Caco-2 (cell line): ENCODE data around the gene FBXL15. TPM values are rescaled to one million over a fixed set of nuclear protein-coding genes. Genes with fewer than 3 reads are reported as not detected.

ENCODE experiments used
- BruUV-seq: library from RNA; stranded (reverse); fragments of 400-500 nt; replicated peaks from 2 replicates; lab custom pipeline; 2021; lab: Mats Ljungman, UMichigan
- CTCF ChIA-PET: fragments of 300-600 bp; sonication (Branson Sonifier 250); formaldehyde crosslinking; loops from one replicate; lab custom pipeline; 2022; ENCODE audit warnings: antibody characterized with exemption; lab: Charles Lee
- POLR2A ChIA-PET: fragments of 300-600 bp; sonication (Branson Sonifier 250); formaldehyde crosslinking; loops from one replicate; lab custom pipeline; 2022; ENCODE audit warnings: antibody characterized with exemption; lab: Charles Lee
- DNase-seq, 2 experiments: peaks; one replicate each; pipeline versions ENCODE4 v3.0.0 to v3.0.0-alpha.2; 2020 to 2022
- H3K27me3 ChIP-seq: replicated peaks from 2 replicates; pipeline ENCODE4 v1.6.0; 2011; ENCODE audit warnings: low read length; ENCODE audit not compliant: control insufficient read depth, insufficient read depth
- H3K36me3 ChIP-seq: 2 replicates; pipeline ENCODE4 v1.5.1; 2011; ENCODE audit warnings: low read length; ENCODE audit not compliant: control insufficient read depth, insufficient read depth
- H3K4me1 ChIP-seq: fragments of 250-450 bp; sonication (Bioruptor Pico); 2 replicates; pipeline ENCODE4 v1.5.1; 2020; ENCODE audit warnings: mild to moderate bottlenecking
- H3K4me3 ChIP-seq: 2 replicates; pipeline ENCODE4 v1.5.1; 2011; ENCODE audit warnings: low read depth, mild to moderate bottlenecking, control low read depth, low read length
- H3K9me3 ChIP-seq: fragments of 250-450 bp; sonication (Bioruptor Pico); 2 replicates; pipeline ENCODE4 v1.5.1; 2020; ENCODE audit warnings: mild to moderate bottlenecking, moderate library complexity
- H3K27ac Mint-ChIP-seq: one replicate; pipeline ENCODE4 v1.8.0; 2022; ENCODE audit warnings: mixed read lengths; ENCODE audit not compliant: unreplicated experiment
- H3K27me3 Mint-ChIP-seq: one replicate; pipeline ENCODE4 v1.8.0; 2022; ENCODE audit warnings: mixed read lengths; ENCODE audit not compliant: insufficient read depth, unreplicated experiment
- H3K36me3 Mint-ChIP-seq: one replicate; pipeline ENCODE4 v1.8.0; 2022; ENCODE audit warnings: mild to moderate bottlenecking, mixed read lengths; ENCODE audit not compliant: insufficient read depth, unreplicated experiment
- H3K4me1 Mint-ChIP-seq: one replicate; pipeline ENCODE4 v1.8.0; 2022; ENCODE audit warnings: low read depth, mixed read lengths; ENCODE audit not compliant: unreplicated experiment
- H3K4me3 Mint-ChIP-seq: one replicate; pipeline ENCODE4 v1.8.0; 2022; ENCODE audit warnings: mild to moderate bottlenecking, moderate library complexity, mixed read lengths; ENCODE audit not compliant: unreplicated experiment
- H3K9me3 Mint-ChIP-seq: one replicate; pipeline ENCODE4 v1.8.0; 2022; ENCODE audit warnings: mixed read lengths; ENCODE audit not compliant: unreplicated experiment
- intact Hi-C: fragments of 100-400 bp; cut with micrococcal nuclease; formaldehyde crosslinking; loops from one replicate; pipeline ENCODE4 v1.10.0; 2022; ENCODE audit not compliant: unreplicated experiment
- total RNA-seq: library from RNA; stranded (reverse); gene quantifications from 2 replicates; pipeline ENCODE4 v1.2.3, GENCODE V29; 2022
- TF ChIP-seq, protein P1 (sequence below), 2 experiments: fragments of 200-600 bp in 1 of 2; IDR thresholded peaks; 1 replicate in 1 of 2; 2 replicates in 1 of 2; pipeline versions ENCODE4 v1.5.1 to v1.8.0; 2011 to 2022; ENCODE audit warnings: antibody characterized with exemption in 1 of 2, control low read depth in 1 of 2, inconsistent platforms in 1 of 2, low read depth in 1 of 2, low read length in 1 of 2, mild to moderate bottlenecking in 1 of 2, moderate library complexity in 1 of 2; ENCODE audit not compliant: insufficient read depth in 1 of 2, severe bottlenecking in 1 of 2, unreplicated experiment in 1 of 2

The FBXL15 gene
- total RNA-seq, 1 experiment from 2014 or later = 7.9 TPM

DNA sequence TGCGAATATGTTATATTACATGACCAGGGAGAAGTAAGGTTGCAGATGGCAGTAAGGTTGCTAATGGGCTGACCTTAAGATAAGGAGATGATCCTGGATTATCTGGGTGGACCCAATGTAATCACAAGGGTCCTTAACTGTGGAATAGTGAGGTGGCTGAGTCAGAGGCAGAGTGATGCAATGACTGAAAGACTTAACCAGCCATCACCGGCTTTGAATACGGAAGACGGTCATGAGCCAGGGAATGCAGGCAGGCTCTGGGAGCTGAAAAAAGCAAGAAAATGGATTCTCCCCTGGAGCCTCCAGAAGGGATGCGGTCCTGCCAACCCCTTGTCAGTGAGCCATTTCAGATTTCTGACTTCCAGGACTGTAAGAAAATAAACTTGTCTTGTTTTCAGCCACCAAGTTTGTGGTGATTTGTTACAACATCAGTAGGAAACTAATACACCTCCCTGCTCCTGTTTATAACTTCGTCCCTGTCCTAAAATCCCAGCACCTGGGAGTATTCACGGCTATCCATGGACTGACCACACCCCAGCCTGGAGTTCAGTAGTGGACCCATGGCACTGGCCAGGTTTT lies 35.3 kb downstream of the FBXL15 start:
- peaks cover 27% of the 10 kb centered on the region for H3K4me1 Mint-ChIP-seq
- peak overlapping the region; percentile 26 for H3K4me3 Mint-ChIP-seq
- H3K9me3 ChIP-seq = no peaks in the 10 kb centered on the region
- 0 out of 2 replicates have a peak, but pooled peaks cover 1% of the 10 kb centered on the region for H3K36me3 ChIP-seq
- no peaks in the 10 kb centered on the region for H3K27me3 ChIP-seq
- H3K36me3 Mint-ChIP-seq = peaks cover 50% of the 10 kb centered on the region
- H3K4me1 ChIP-seq = peaks cover 55% of the 10 kb centered on the region
- intact Hi-C loops = loop anchor here (1.0 kb wide), 1 partner anchor 46 kb away; the partner anchor contains the start of gene ACTR1A
- H3K4me3 ChIP-seq = no peak overlapping the region
- H3K27ac Mint-ChIP-seq = peak overlapping the region; percentile 89
- peak; percentile 76 to 82 for DNase-seq
- CTCF ChIA-PET = interaction anchor here (1.0 kb wide), 1 partner anchor 47 kb away, joined by 3 read pairs; the partner anchor contains the start of gene ACTR1A
- TSS peak; percentile 5 for BruUV-seq
- POLR2A ChIA-PET = interaction anchor here (0.6 kb wide), 1 partner anchor 45 kb away, joined by 3 read pairs; no protein-coding TSS in a partner anchor
- no peaks in the 10 kb centered on the region for H3K27me3 Mint-ChIP-seq
- TF ChIP-seq, protein P1, sequence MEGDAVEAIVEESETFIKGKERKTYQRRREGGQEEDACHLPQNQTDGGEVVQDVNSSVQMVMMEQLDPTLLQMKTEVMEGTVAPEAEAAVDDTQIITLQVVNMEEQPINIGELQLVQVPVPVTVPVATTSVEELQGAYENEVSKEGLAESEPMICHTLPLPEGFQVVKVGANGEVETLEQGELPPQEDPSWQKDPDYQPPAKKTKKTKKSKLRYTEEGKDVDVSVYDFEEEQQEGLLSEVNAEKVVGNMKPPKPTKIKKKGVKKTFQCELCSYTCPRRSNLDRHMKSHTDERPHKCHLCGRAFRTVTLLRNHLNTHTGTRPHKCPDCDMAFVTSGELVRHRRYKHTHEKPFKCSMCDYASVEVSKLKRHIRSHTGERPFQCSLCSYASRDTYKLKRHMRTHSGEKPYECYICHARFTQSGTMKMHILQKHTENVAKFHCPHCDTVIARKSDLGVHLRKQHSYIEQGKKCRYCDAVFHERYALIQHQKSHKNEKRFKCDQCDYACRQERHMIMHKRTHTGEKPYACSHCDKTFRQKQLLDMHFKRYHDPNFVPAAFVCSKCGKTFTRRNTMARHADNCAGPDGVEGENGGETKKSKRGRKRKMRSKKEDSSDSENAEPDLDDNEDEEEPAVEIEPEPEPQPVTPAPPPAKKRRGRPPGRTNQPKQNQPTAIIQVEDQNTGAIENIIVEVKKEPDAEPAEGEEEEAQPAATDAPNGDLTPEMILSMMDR (IDR thresholded peaks at IDR 0.05; ENCODE audit: insufficient read depth in 1 of 2, low read depth in 1 of 2, low read length in 1 of 2, severe bottlenecking in 1 of 2, unreplicated experiment in 1 of 2) = no peak
- H3K9me3 Mint-ChIP-seq = no peaks in the 10 kb centered on the region

DNA sequence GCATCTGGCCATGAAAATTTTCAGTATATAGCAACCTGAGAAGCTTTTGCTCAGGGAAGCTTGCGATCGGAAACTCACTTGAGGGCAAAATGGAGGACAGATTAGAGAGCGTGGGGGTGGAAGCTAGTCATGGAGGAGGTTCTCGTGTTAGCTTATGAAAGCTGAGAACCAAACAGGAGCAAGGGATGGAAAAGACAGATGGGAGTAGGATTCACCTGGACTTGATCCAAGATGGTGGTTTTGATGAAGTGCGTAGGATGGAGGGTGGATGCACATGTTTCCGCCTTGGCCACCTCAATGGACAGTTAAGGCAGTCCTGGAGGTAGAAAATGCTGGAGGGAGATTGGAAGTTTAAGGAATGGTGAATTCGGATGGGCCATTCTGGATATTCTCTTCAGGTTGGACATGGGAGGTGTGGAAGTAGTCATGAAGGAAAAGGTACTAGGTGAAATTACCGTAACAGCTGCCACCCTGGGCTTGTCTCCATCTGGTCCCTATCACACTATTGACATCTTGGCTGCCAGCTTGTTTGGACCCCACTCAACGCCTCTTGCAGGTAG lies 37.0 kb downstream of the FBXL15 start:
- Mint-ChIP-seq H3K27ac (no peak overlapping the region), H3K9me3 (no peaks in the 10 kb centered on the region), H3K4me1 (peaks cover 31% of the 10 kb centered on the region), H3K4me3 (no peak overlapping the region), H3K27me3 (no peaks in the 10 kb centered on the region), H3K36me3 (peaks cover 45% of the 10 kb centered on the region)
- Histone ChIP-seq H3K4me1 (peaks cover 53% of the 10 kb centered on the region), H3K27me3 (no peaks in the 10 kb centered on the region), H3K9me3 (no peaks in the 10 kb centered on the region), H3K36me3 (0 out of 2 replicates have a peak, but pooled peaks cover 1% of the 10 kb centered on the region), H3K4me3 (no peak overlapping the region)
- CTCF ChIA-PET = no interaction called here
- no TSS peak for BruUV-seq
- intact Hi-C loops = no loop called here
- no peak for DNase-seq
- TF ChIP-seq, protein P1 (IDR thresholded peaks at IDR 0.05; ENCODE audit: insufficient read depth in 1 of 2, low read depth in 1 of 2, low read length in 1 of 2, severe bottlenecking in 1 of 2, unreplicated experiment in 1 of 2) = no peak
- POLR2A ChIA-PET = no interaction called here

DNA sequence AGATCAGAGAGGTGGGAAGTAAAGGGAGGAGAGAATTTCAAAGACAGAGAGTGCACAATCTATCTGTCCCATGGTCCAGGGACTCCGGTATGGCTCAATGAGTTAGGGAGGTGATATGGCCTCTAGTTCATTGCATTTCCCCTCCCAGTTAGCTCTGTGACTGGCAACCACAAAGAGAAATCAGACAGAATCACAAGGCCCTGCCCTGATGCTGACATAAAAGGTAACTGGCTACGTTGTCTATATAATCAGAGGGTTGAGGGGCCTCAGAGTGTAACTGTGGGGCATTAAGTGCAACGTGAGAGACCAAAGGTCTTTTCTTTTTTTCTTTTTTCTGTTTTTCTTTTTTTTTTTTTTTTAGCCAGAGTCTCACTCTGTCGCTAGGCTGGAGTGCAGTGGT lies 38.0 kb downstream of the FBXL15 start:
- Histone ChIP-seq H3K27me3 (no peaks in the 10 kb centered on the region), H3K36me3 (0 out of 2 replicates have a peak, but pooled peaks cover 1% of the 10 kb centered on the region), H3K4me3 (no peak overlapping the region), H3K4me1 (peaks cover 50% of the 10 kb centered on the region), H3K9me3 (no peaks in the 10 kb centered on the region)
- peak overlapping the region; percentile 64 for H3K27ac Mint-ChIP-seq
- intact Hi-C loops = no loop called here
- no peaks in the 10 kb centered on the region for H3K9me3 Mint-ChIP-seq
- peaks cover 44% of the 10 kb centered on the region for H3K36me3 Mint-ChIP-seq
- no TSS peak for BruUV-seq
- no peaks in the 10 kb centered on the region for H3K27me3 Mint-ChIP-seq
- TF ChIP-seq, protein P1 (IDR thresholded peaks at IDR 0.05; ENCODE audit: insufficient read depth in 1 of 2, low read depth in 1 of 2, low read length in 1 of 2, severe bottlenecking in 1 of 2, unreplicated experiment in 1 of 2) = no peak
- no peak for DNase-seq
- H3K4me3 Mint-ChIP-seq = no peak overlapping the region
- H3K4me1 Mint-ChIP-seq = peaks cover 33% of the 10 kb centered on the region
- ChIA-PET POLR2A (interaction anchor here (1.1 kb wide), 1 partner anchor 8 kb away, joined by 3 read pairs; no protein-coding TSS in a partner anchor), CTCF (interaction anchor here (0.9 kb wide), 2 partner anchors 24 to 125 kb away, joined by 4 to 6 read pairs; no protein-coding TSS in a partner anchor)
